Stomach (tissue), 9 donors: Measurements from ENCODE around the gene SLC41A3. TPM values are rescaled to one million over a fixed set of nuclear protein-coding genes. Genes with fewer than 3 reads are reported as not detected.
A peak's percentile ranks its signal among the peaks of the same experiment; 100 is the strongest.

Experiments used
- DNase-seq, 2 donors: peaks; one replicate each; pipeline versions ENCODE4 v3.0.0 to v3.0.0-alpha.2; 2013 to 2019
- H3K27ac ChIP-seq, 5 donors: fragments of 200-600 bp in 4 of 5; sonication (generic) in 4 of 5; one replicate each; pipeline ENCODE4 v1.5.1; 2013 to 2019; ENCODE audit warnings: mild to moderate bottlenecking in 1 of 5, moderate library complexity in 1 of 5
- H3K27me3 ChIP-seq, 3 donors: fragments of 200-600 bp; sonication (generic); one replicate each; pipeline ENCODE4 v1.5.1; 2017 to 2019; ENCODE audit warnings: mixed run types in 1 of 3
- H3K36me3 ChIP-seq, 4 donors: fragments of 200-600 bp; sonication (generic); 1 replicate in 3 of 4; 2 replicates in 1 of 4; pipeline ENCODE4 v1.5.1; 2016 to 2019
- H3K4me1 ChIP-seq, 4 donors: fragments of 200-600 bp; sonication (generic); one replicate each; pipeline ENCODE4 v1.5.1; 2016 to 2019
- H3K4me3 ChIP-seq, 4 donors: fragments of 200-600 bp; sonication (generic) in 3 of 4; one replicate each; pipeline ENCODE4 v1.5.1; 2016 to 2019; ENCODE audit warnings: mild to moderate bottlenecking in 1 of 4
- H3K9me3 ChIP-seq, 4 donors: fragments of 200-600 bp; sonication (generic); one replicate each; pipeline ENCODE4 v1.5.1; 2016 to 2019
- EP300 ChIP-seq: sonication (generic); formaldehyde crosslinking; IDR thresholded peaks from one replicate; pipeline ENCODE4 v1.6.1; 2017; ENCODE audit warnings: antibody characterized with exemption
- POLR2A ChIP-seq, 4 donors: fragments of 450-650 bp; IDR thresholded peaks; one replicate each; pipeline ENCODE4 v1.6.1; 2016; ENCODE audit warnings: antibody characterized with exemption in 4 of 4, control low read depth in 2 of 4, mild to moderate bottlenecking in 1 of 4, moderate library complexity in 1 of 4
- POLR2AphosphoS5 ChIP-seq, 3 donors: sonication (generic); formaldehyde crosslinking; IDR thresholded peaks; one replicate each; pipeline ENCODE4 v1.6.1; 2016; ENCODE audit warnings: antibody characterized with exemption in 3 of 3
- whole genome bisulfite sequencing, 5 donors: extraction: QIAGEN DNeasy Blood & Tissue Kit in 3 of 5; methylation state at CpG; one replicate each; pipeline versions ENCODE4 v1.1.5 to v1.1.7; 2013 to 2018; 5-methylcytosine and 5-hydroxymethylcytosine counted together
- intact Hi-C: fragments of 100-400 bp; cut with DNase I; formaldehyde crosslinking; loops from one replicate; pipeline ENCODE4 v1.15.1; 2023; ENCODE audit warnings: low total_unique reads
- polyA plus RNA-seq, 3 donors: library from polyadenylated mRNA; stranded (reverse); fragments of 200-250 nt; gene quantifications; one replicate each; pipeline ENCODE4 v1.2.3, GENCODE V29; 2013
- total RNA-seq, 5 donors: library from RNA; depleted of rRNA; stranded (reverse); fragments of >200 nt; gene quantifications; one replicate each; pipeline versions ENCODE4 v1.1.0 to v1.2.3, GENCODE V29; 2014 to 2016
- TF ChIP-seq, protein P1 (sequence below), 7 experiments: fragments of 450-650 bp in 4 of 7; fragments of 200-600 bp in 3 of 7; sonication (generic) in 3 of 7; IDR thresholded peaks; one replicate each; pipeline ENCODE4 v1.5.1; 2016 to 2019; ENCODE audit warnings: antibody characterized with exemption in 7 of 7, control low read depth in 2 of 7, mild to moderate bottlenecking in 1 of 7
- donor health status: healthy with polysubstance abuse.
- donor health status: Bipolar disorder and iron deficiency.
- donor health status: healthy.

Gene SLC41A3
- total and polyA plus RNA-seq, 8 donors: 15.4 to 81.7 (median 27.9) TPM

DNA sequence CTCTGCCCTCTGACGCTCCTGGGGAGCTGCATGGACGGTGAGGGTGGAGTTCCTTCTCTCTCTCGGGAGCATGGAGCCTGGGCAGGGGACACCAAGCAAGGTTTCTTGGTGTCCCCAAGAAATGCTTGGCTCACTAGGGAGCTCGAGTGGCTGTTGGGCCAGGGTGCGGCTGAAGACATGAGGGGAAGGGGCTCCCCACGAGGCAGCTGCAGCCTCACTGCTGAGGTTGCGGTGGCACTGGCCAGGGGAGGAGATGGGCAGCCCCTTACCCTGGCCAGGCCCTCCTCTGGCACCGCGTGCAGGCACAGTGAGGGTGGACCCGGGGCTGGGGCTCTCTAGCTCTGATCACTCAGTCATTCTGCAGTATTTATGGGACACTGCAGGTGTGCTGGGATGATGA is 43.5 kb upstream of the SLC41A3 start:
- intact Hi-C loops: loop anchor here (10.0 kb wide), 1 partner anchor 267 kb away; the partner anchor contains the start of gene CFAP100
- DNase-seq: peak in 1 of 2 donors; percentile 9
- H3K9me3 ChIP-seq: no peaks in the 10 kb centered on the region
- WGBS, 5 donors: 83 to 95% (median 91%) methylated on average over 9 to 10 of the region's 10 CpGs
- no peak overlapping the region for H3K27ac ChIP-seq
- no peaks in the 10 kb centered on the region for H3K36me3 ChIP-seq
- peaks cover 6 to 20% (median 16%) of the 10 kb centered on the region in 4 donors for H3K4me1 ChIP-seq
- no peaks in the 10 kb centered on the region for H3K27me3 ChIP-seq
- TF ChIP-seq, protein P1, sequence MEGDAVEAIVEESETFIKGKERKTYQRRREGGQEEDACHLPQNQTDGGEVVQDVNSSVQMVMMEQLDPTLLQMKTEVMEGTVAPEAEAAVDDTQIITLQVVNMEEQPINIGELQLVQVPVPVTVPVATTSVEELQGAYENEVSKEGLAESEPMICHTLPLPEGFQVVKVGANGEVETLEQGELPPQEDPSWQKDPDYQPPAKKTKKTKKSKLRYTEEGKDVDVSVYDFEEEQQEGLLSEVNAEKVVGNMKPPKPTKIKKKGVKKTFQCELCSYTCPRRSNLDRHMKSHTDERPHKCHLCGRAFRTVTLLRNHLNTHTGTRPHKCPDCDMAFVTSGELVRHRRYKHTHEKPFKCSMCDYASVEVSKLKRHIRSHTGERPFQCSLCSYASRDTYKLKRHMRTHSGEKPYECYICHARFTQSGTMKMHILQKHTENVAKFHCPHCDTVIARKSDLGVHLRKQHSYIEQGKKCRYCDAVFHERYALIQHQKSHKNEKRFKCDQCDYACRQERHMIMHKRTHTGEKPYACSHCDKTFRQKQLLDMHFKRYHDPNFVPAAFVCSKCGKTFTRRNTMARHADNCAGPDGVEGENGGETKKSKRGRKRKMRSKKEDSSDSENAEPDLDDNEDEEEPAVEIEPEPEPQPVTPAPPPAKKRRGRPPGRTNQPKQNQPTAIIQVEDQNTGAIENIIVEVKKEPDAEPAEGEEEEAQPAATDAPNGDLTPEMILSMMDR (IDR thresholded peaks at IDR 0.05): no peak
- TF ChIP-seq EP300: no peak
- no peak for TF ChIP-seq POLR2A (IDR thresholded peaks at IDR 0.05)
- TF ChIP-seq POLR2AphosphoS5 (IDR thresholded peaks at IDR 0.05): no peak
- H3K4me3 ChIP-seq: no peak overlapping the region

DNA sequence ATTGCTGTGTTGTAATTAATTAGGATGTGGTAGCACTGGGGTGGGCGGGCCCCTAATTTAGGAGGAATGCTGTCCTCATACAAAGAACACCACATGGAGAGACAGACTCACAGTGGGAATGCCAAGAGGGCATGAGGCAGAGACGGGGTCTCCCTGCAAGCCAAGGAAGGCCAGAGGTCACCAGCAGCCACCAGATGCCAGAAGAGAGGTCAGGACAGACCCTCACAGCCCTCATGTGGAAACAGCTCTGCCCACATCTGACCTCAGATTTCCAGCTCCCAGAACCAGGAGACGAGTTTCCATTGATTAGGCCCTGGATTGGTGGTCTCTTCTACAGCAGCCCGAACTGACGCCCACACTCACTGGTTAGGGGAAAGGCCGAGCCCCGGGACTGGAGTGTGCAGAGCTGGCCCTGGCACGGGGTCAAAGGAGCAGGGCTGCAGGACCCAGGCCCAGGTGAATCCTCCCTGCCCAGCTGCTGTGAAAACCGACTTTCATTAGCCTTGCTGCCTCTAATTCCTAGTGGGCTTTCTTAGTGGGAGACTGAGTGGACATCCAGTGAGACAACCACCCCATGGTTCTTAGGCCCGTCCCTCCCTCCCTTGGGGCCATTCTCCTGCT is 43.0 kb upstream of the SLC41A3 start:
- Histone ChIP-seq H3K9me3 (no peaks in the 10 kb centered on the region), H3K4me3 (no peak overlapping the region), H3K27me3 (no peaks in the 10 kb centered on the region), H3K36me3 (no peaks in the 10 kb centered on the region), H3K27ac (no peak overlapping the region), H3K4me1 (peaks cover 6 to 20% (median 16%) of the 10 kb centered on the region in 4 donors)
- intact Hi-C loops: loop anchor here (10.0 kb wide), 1 partner anchor 268 kb away; the partner anchor contains the start of gene CFAP100
- TF ChIP-seq POLR2A (IDR thresholded peaks at IDR 0.05): no peak
- no peak for TF ChIP-seq POLR2AphosphoS5 (IDR thresholded peaks at IDR 0.05)
- TF ChIP-seq, protein P1 (IDR thresholded peaks at IDR 0.05): no peak
- no peak for TF ChIP-seq EP300
- 77 to 92% (median 84%) methylated on average over 10 of the region's 10 CpGs for WGBS, 5 donors
- peak in 1 of 2 donors; percentile 16 for DNase-seq

- TF ChIP-seq POLR2A (IDR thresholded peaks at IDR 0.05) (no peak), POLR2AphosphoS5 (IDR thresholded peaks at IDR 0.05) (no peak), EP300 (no peak)
- TF ChIP-seq, protein P1 (IDR thresholded peaks at IDR 0.05): no peak
- peaks cover 0 to 3% (median 0%) of the 10 kb centered on the region in 4 donors for H3K36me3 ChIP-seq
- H3K27ac ChIP-seq: no peak overlapping the region
- DNase-seq: peak in 1 of 2 donors; percentile 15
- H3K9me3 ChIP-seq: no peaks in the 10 kb centered on the region
- intact Hi-C loops: loop anchor here (10.0 kb wide), 1 partner anchor 269 kb away; the partner anchor contains the start of gene CFAP100
- no peak overlapping the region for H3K4me3 ChIP-seq
- peaks cover 6 to 20% (median 16%) of the 10 kb centered on the region in 4 donors for H3K4me1 ChIP-seq
- no peaks in the 10 kb centered on the region for H3K27me3 ChIP-seq
- 78 to 93% (median 89%) methylated on average over 7 to 12 of the region's 12 CpGs for WGBS, 5 donors
These were observed 42.4 kb upstream of the SLC41A3 start for GRCh38 chr3:126126286-126126685.

- peak in 1 of 2 donors; percentile 15 for DNase-seq
- TF ChIP-seq POLR2A (IDR thresholded peaks at IDR 0.05) (no peak), EP300 (no peak), POLR2AphosphoS5 (IDR thresholded peaks at IDR 0.05) (no peak)
- TF ChIP-seq, protein P1 (IDR thresholded peaks at IDR 0.05): no peak
- no peaks in the 10 kb centered on the region for H3K27me3 ChIP-seq
- no peak overlapping the region for H3K27ac ChIP-seq
- no peak overlapping the region for H3K4me3 ChIP-seq
- intact Hi-C loops: loop anchor here (10.0 kb wide), 1 partner anchor 269 kb away; the partner anchor contains the start of gene CFAP100
- 50 to 97% (median 69%) methylated on average over 2 of the region's 2 CpGs for WGBS, 5 donors
- no peaks in the 10 kb centered on the region for H3K9me3 ChIP-seq
- peaks cover 0 to 3% (median 0%) of the 10 kb centered on the region in 4 donors for H3K36me3 ChIP-seq
- peaks cover 6 to 20% (median 16%) of the 10 kb centered on the region in 4 donors for H3K4me1 ChIP-seq
These were observed 41.9 kb upstream of the SLC41A3 start for GRCh38 chr3:126125781-126126251.
